Aorta (tissue), 5 donors: Measurements from ENCODE around the gene MC3R. TPM values are rescaled to one million over a fixed set of nuclear protein-coding genes. Genes with fewer than 3 reads are reported as not detected.
A peak's percentile ranks its signal among the peaks of the same experiment; 100 is the strongest.

Experiments
- ATAC-seq: fragments of 200-7000 bp; cut with Tn5 transposase; one replicate; pipeline ENCODE4 v1.9.1; 2022; ENCODE audit warnings: moderate library complexity; ENCODE audit not compliant: low FRiP score
- DNase-seq, 2 donors: peaks; one replicate each; pipeline ENCODE4 v3.0.0-alpha.2; 2020
- H3K27ac ChIP-seq, 2 donors: one replicate each; pipeline ENCODE4 v1.5.1; 2013; ENCODE audit warnings: low read length in 2 of 2, mild to moderate bottlenecking in 2 of 2, moderate library complexity in 2 of 2, control low read depth in 1 of 2, inconsistent platforms in 1 of 2, low read depth in 1 of 2
- H3K27me3 ChIP-seq, 2 donors: one replicate each; pipeline ENCODE4 v1.6.1; 2013; ENCODE audit warnings: control low read depth in 1 of 2, low read length in 1 of 2, mild to moderate bottlenecking in 1 of 2, moderate library complexity in 1 of 2; ENCODE audit not compliant: insufficient read depth in 2 of 2, control insufficient read depth in 1 of 2
- H3K36me3 ChIP-seq, 2 donors: one replicate each; pipeline ENCODE4 v1.6.1; 2013; ENCODE audit warnings: control low read depth in 1 of 2, low read length in 1 of 2, mild to moderate bottlenecking in 1 of 2; ENCODE audit not compliant: insufficient read depth in 2 of 2, control insufficient read depth in 1 of 2
- H3K4me1 ChIP-seq, 2 donors: one replicate each; pipeline ENCODE4 v1.6.1; 2013; ENCODE audit warnings: low read length in 2 of 2, control low read depth in 1 of 2, mild to moderate bottlenecking in 1 of 2, moderate library complexity in 1 of 2; ENCODE audit not compliant: insufficient read depth in 2 of 2, control insufficient read depth in 1 of 2
- H3K4me3 ChIP-seq, 2 donors: one replicate each; pipeline ENCODE4 v1.5.1; 2013; ENCODE audit warnings: low read length in 2 of 2, control low read depth in 1 of 2, mild to moderate bottlenecking in 1 of 2
- H3K9me3 ChIP-seq: one replicate; pipeline ENCODE4 v1.6.1; 2013; ENCODE audit warnings: mild to moderate bottlenecking, low read length; ENCODE audit not compliant: control insufficient read depth
- WGBS, 2 donors: extraction: QIAGEN DNeasy Blood & Tissue Kit; methylation state at CpG; one replicate each; pipeline ENCODE4 v1.1.7; 2013; 5-methylcytosine and 5-hydroxymethylcytosine counted together
- intact Hi-C, 2 donors: fragments of 100-400 bp; cut with DNase I; formaldehyde crosslinking; loops; one replicate each; pipeline versions ENCODE4 v1.14.2 to v1.15.0; 2022
- polyA plus RNA-seq, 2 donors: library from polyadenylated mRNA; stranded (reverse); fragments of 200-250 nt; gene quantifications; one replicate each; pipeline ENCODE4 v1.2.3, GENCODE V29; 2013
- total RNA-seq, 2 donors: library from RNA; stranded (reverse); fragmentation: NEBNext Ultra II Directional; extraction: Animal tissue kit (Norgen Biotek cat#: 25700); gene quantifications; one replicate each; pipeline ENCODE4 v1.2.1, GENCODE V29; 2021
- donor health status: healthy with polysubstance abuse.
- donor health status: Bipolar disorder and iron deficiency.
- donor health status: DM: no; HTN: no; CAD: no.
- donor health status: DM: no; HTN: no; CAD: no.
- donor health status: DM: yes; HTN: yes; CAD: no.

Gene MC3R
- total and polyA plus RNA-seq, 4 donors, result not detected

DNA sequence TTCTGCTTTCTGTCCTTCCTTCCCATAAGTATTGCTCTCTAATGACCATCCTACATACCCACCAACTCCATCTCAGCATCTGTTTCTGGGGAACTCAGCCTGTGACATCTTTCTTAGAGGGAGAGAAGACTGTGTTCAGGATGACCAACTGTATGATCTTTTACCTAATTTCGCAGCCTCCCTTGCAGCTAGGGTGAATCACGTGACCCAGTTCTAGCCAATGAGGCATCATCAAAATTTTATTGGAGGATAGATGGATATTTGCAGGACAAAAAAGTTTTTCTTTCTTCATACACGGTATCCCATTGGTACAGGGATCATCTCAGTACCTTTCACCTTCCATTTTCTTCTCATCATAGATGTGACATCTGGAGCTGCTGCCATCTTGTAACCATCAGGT lies 14.4 kb upstream of the MC3R start:
- ATAC-seq (no peak), DNase-seq (no peak)
- WGBS, 2 donors, result 80 to 86% methylated on average over 3 of the region's 3 CpGs
- H3K36me3 ChIP-seq, result no peaks in the 10 kb centered on the region
- H3K9me3 ChIP-seq, result peaks cover 5% of the 10 kb centered on the region
- no peaks in the 10 kb centered on the region for H3K27me3 ChIP-seq
- no peak overlapping the region for H3K4me3 ChIP-seq
- no peaks in the 10 kb centered on the region for H3K4me1 ChIP-seq
- intact Hi-C loops, result no loop called here
- no peak overlapping the region for H3K27ac ChIP-seq

DNA sequence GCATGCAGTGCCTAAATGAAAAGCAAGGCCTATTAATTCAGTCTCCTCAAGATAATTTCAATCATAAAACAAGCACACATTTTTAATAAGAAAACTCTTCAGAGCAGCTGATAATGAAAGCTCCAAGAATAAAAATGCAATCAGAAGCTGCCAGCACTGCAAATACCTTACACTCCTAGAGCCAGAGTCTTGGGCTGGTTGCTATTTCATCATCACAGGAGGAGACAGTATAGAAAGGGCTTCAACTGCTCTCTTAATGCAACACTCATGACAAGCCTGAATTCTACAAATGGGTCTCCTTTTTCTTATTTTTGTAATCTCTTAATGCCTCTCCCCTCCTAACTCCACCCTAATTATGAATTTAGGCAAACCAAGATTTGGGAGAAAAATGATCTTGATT lies 11.2 kb upstream of the MC3R start:
- Histone ChIP-seq H3K4me1 (no peaks in the 10 kb centered on the region), H3K36me3 (no peaks in the 10 kb centered on the region), H3K27me3 (no peaks in the 10 kb centered on the region), H3K27ac (no peak overlapping the region), H3K9me3 (peaks cover 5% of the 10 kb centered on the region), H3K4me3 (no peak overlapping the region)
- DNase-seq (no peak), ATAC-seq (no peak)
- intact Hi-C loops, result no loop called here

DNA sequence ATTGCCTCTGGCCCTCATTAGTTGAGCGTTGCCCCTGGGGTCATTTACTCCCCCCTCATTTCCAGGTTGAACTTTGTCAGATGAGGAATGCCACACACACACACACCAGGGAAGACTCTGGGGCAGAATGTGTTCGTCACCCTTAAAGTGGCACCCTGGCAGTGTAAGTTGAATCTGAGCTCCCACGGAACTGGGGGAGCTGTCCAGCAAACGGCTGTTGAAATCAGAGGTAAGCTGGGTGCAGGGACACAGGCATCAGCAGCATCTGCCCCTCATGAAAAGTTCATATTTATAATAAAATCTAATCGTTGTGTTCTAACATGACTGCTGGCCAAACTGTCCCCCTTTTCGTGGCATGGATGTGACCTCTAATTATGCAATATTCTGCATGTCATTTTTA lies 4.3 kb upstream of the MC3R start:
- Histone ChIP-seq H3K4me3 (no peak overlapping the region), H3K9me3 (no peaks in the 10 kb centered on the region), H3K36me3 (no peaks in the 10 kb centered on the region), H3K27ac (no peak overlapping the region), H3K27me3 (no peaks in the 10 kb centered on the region), H3K4me1 (no peaks in the 10 kb centered on the region)
- intact Hi-C loops, result no loop called here
- 23 to 28% methylated on average over 6 of the region's 6 CpGs for WGBS, 2 donors
- DNase-seq, result no peak
- no peak for ATAC-seq

DNA sequence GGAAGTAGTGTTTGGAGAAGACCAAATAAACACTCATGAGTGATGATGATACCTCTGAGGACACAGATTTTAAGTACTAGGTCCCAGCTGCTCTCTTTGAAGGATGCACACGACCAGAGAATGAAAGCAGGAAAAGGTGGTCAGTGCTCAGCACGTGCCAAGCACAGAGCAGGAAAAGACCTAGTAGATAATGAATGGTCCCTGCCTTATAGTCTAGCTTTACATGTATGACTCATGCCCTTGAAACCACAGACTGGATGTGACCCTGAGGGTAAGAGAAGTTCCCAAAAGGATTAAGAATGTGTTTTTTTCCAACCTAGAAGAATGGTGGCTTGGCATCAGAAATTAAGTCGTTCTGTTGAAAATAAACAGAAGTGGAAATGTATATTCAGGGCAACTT lies 2.8 kb upstream of the MC3R start:
- no peaks in the 10 kb centered on the region for H3K36me3 ChIP-seq
- ATAC-seq (no peak), DNase-seq (no peak)
- 12 to 15% methylated on average over 3 of the region's 3 CpGs for WGBS, 2 donors
- no peaks in the 10 kb centered on the region for H3K27me3 ChIP-seq
- H3K4me3 ChIP-seq, result no peak overlapping the region
- intact Hi-C loops, result no loop called here
- no peaks in the 10 kb centered on the region for H3K4me1 ChIP-seq
- no peaks in the 10 kb centered on the region for H3K9me3 ChIP-seq
- H3K27ac ChIP-seq, result no peak overlapping the region

DNA sequence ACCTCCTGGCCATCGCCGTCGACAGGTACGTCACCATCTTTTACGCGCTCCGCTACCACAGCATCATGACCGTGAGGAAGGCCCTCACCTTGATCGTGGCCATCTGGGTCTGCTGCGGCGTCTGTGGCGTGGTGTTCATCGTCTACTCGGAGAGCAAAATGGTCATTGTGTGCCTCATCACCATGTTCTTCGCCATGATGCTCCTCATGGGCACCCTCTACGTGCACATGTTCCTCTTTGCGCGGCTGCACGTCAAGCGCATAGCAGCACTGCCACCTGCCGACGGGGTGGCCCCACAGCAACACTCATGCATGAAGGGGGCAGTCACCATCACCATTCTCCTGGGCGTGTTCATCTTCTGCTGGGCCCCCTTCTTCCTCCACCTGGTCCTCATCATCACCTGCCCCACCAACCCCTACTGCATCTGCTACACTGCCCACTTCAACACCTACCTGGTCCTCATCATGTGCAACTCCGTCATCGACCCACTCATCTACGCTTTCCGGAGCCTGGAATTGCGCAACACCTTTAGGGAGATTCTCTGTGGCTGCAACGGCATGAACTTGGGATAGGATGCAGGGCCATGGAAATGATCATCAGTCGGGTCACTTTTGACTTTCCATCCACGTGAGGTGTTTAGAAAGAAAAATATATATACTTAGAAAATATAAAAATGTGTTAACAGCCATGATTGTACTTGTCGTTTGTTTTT lies 868 bp downstream of the MC3R start:
- H3K27ac ChIP-seq, result no peak overlapping the region
- no peaks in the 10 kb centered on the region for H3K27me3 ChIP-seq
- no peaks in the 10 kb centered on the region for H3K36me3 ChIP-seq
- intact Hi-C loops, result no loop called here
- no peak for DNase-seq
- no peaks in the 10 kb centered on the region for H3K9me3 ChIP-seq
- no peaks in the 10 kb centered on the region for H3K4me1 ChIP-seq
- ATAC-seq, result no peak
- WGBS, 2 donors, result 70 to 76% methylated on average over 32 of the region's 32 CpGs
- H3K4me3 ChIP-seq, result no peak overlapping the region

DNA sequence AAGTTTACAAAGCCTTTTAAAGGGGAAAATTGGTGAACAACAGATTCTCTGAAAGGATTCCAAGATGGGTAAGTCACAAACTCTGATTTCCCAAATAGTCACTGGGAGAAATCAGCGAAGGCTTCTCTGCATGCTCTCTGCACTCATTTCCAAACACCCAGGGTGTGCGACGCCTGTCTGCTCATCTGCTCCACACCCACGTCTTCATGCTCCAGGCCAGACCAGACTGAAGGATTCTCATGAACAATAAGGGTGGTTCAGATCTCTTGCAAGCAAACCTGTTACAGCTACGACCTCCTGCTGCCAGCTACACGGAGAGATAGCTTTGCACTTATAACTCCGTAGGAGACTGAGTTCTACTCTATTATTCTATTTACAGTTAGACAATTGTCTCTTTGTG lies 1.4 kb downstream of the MC3R start:
- no peak for DNase-seq
- Histone ChIP-seq H3K9me3 (no peaks in the 10 kb centered on the region), H3K4me3 (no peak overlapping the region), H3K36me3 (no peaks in the 10 kb centered on the region), H3K27ac (no peak overlapping the region), H3K4me1 (no peaks in the 10 kb centered on the region), H3K27me3 (no peaks in the 10 kb centered on the region)
- no peak for ATAC-seq
- intact Hi-C loops, result no loop called here
- WGBS, 2 donors, result 59 to 68% methylated on average over 7 of the region's 7 CpGs

DNA sequence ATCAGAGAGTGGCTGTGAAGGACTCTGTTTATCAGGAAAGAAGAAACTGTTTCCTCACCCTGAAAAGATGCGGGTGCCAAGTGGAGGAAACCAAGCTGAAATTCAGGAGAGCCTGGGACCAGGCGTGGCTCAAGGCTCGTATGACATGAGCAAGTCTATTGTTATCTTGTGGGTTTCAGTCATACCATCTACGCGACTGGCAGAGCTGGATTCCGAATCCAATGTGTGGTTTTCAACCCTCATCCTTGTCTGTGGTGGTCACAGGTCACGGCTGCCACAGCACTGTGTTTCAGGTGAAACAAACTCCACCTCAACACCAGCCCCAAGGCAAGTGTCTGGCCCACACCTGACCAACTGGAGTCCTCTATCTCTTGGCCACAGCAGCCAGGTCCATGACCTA lies 9.1 kb downstream of the MC3R start:
- DNase-seq (no peak), ATAC-seq (peak; percentile 36)
- no peaks in the 10 kb centered on the region for H3K9me3 ChIP-seq
- H3K4me1 ChIP-seq, result no peaks in the 10 kb centered on the region
- 78 to 84% methylated on average over 7 of the region's 7 CpGs for WGBS, 2 donors
- H3K27me3 ChIP-seq, result peaks cover 0 to 1% of the 10 kb centered on the region in 2 donors
- H3K27ac ChIP-seq, result no peak overlapping the region
- no peaks in the 10 kb centered on the region for H3K36me3 ChIP-seq
- intact Hi-C loops, result no loop called here
- no peak overlapping the region for H3K4me3 ChIP-seq

DNA sequence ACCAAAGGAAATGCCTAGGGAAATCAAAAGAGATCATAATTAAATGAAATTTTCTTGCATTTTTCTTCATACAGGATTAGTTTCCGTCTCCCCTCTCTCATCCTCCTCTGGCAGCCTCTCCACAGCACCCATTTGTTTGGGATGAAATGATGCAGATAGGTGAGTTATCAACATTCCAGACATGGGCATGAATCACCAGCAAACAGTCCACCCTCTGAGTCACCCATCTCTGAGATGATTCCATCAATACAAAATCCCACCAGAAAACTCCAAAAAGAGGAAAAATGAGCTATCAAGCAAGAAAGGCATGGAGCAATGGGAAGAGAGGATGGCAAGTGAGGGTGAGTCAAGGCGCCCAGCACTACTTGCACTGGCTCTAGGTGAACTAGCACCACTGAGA lies 11.4 kb downstream of the MC3R start:
- Histone ChIP-seq H3K27me3 (peaks cover 0 to 1% of the 10 kb centered on the region in 2 donors), H3K36me3 (no peaks in the 10 kb centered on the region), H3K4me3 (no peak overlapping the region), H3K4me1 (no peaks in the 10 kb centered on the region), H3K9me3 (no peaks in the 10 kb centered on the region), H3K27ac (no peak overlapping the region)
- ATAC-seq, result no peak
- 64 to 65% methylated on average over 2 of the region's 2 CpGs for WGBS, 2 donors
- no peak for DNase-seq
- intact Hi-C loops, result no loop called here

DNA sequence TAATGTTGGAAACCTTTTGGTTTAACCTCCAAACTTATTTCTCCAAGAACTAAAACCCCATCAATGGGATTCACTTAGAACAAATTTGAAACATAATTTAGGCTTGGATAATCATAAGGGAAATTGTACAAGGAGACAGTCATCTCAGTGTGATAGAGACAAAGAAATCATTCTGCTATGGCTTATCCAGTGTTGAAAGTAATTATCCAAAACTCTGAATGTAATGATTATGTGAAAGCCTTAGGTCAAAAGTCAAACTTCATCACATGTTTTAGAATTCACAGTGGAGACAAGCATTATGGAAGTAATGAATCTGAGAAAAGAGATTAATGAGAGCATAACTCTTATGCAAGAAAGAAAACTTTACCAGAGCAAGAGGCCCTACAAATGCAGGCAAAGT lies 20.0 kb downstream of the MC3R start:
- Histone ChIP-seq H3K9me3 (no peaks in the 10 kb centered on the region), H3K4me1 (no peaks in the 10 kb centered on the region), H3K27ac (no peak overlapping the region), H3K4me3 (no peak overlapping the region), H3K36me3 (no peaks in the 10 kb centered on the region), H3K27me3 (no peaks in the 10 kb centered on the region)
- ATAC-seq (no peak), DNase-seq (no peak)
- intact Hi-C loops, result no loop called here
